Upper lobe of left lung (tissue), 4 donors: ENCODE measurements around the gene BTNL2.

ENCODE experiments used
- CTCF ChIP-seq, 6 experiments: fragments of 450-650 bp in 4 of 6; fragments of 200-600 bp in 2 of 6; sonication (generic) in 2 of 6; IDR thresholded peaks; one replicate each; pipeline ENCODE4 v1.5.1; 2016 to 2019; ENCODE audit warnings: antibody characterized with exemption in 6 of 6
- EP300 ChIP-seq, 4 donors: sonication (generic); formaldehyde crosslinking; IDR thresholded peaks; one replicate each; pipeline ENCODE4 v1.5.1; 2017; ENCODE audit warnings: antibody characterized with exemption in 4 of 4, control low read depth in 2 of 4
- POLR2AphosphoS5 ChIP-seq, 2 donors: sonication (generic); formaldehyde crosslinking; IDR thresholded peaks; one replicate each; pipeline ENCODE4 v1.5.1; 2017; ENCODE audit warnings: antibody characterized with exemption in 2 of 2

- TF ChIP-seq CTCF (IDR thresholded peaks at IDR 0.05): no peak
- TF ChIP-seq POLR2AphosphoS5 (IDR thresholded peaks at IDR 0.05): no peak
- no peak for TF ChIP-seq EP300 (IDR thresholded peaks at IDR 0.05)
Observed at GRCh38 chr6:32353348-32353747, 53.6 kb downstream of the BTNL2 start.
